Vagina (tissue), 2 donors: Measurements from ENCODE around the gene FAM81B. TPM values are rescaled to one million over a fixed set of nuclear protein-coding genes. Genes with fewer than 3 reads are reported as not detected.
"Not testable (repeated sequence)": the region's sequence is repeated elsewhere in the genome, so short reads cannot be mapped to it uniquely, and the experiment has no call there.

ENCODE experiments used
- DNase-seq, 2 donors: peaks; one replicate each; pipeline ENCODE4 v3.0.0-alpha.2; 2017; ENCODE audit errors: extremely low spot score in 2 of 2
- H3K27ac ChIP-seq: fragments of 200-600 bp; sonication (generic); one replicate; pipeline ENCODE4 v1.5.1; 2019
- H3K27me3 ChIP-seq: fragments of 200-600 bp; sonication (generic); one replicate; pipeline ENCODE4 v1.5.1; 2019
- H3K36me3 ChIP-seq, 2 donors: fragments of 200-600 bp; sonication (generic); one replicate each; pipeline ENCODE4 v1.5.1; 2017 to 2019
- H3K4me1 ChIP-seq: fragments of 200-600 bp; sonication (generic); one replicate; pipeline ENCODE4 v1.5.1; 2019
- H3K4me3 ChIP-seq, 2 donors: fragments of 200-600 bp; sonication (generic); 1 replicate in 1 of 2; 2 replicates in 1 of 2; pipeline ENCODE4 v1.5.1; 2016 to 2019
- H3K9me3 ChIP-seq: fragments of 200-600 bp; sonication (generic); one replicate; pipeline ENCODE4 v1.5.1; 2019
- POLR2A ChIP-seq, 2 donors: fragments of 450-650 bp; IDR thresholded peaks; one replicate each; pipeline ENCODE4 v1.6.1; 2017; ENCODE audit warnings: antibody characterized with exemption in 2 of 2, mild to moderate bottlenecking in 2 of 2, moderate library complexity in 2 of 2
- POLR2AphosphoS5 ChIP-seq, 2 donors: sonication (generic); formaldehyde crosslinking; IDR thresholded peaks; one replicate each; pipeline ENCODE4 v1.9.0; 2017; ENCODE audit warnings: antibody characterized with exemption in 2 of 2, mild to moderate bottlenecking in 2 of 2, low read depth in 1 of 2; ENCODE audit not compliant: insufficient read depth in 1 of 2
- intact Hi-C: fragments of 100-400 bp; cut with DNase I; formaldehyde crosslinking; loops from one replicate; pipeline ENCODE4 v1.15.1; 2023
- total RNA-seq: library from RNA; depleted of rRNA; stranded (reverse); fragments of >200 nt; gene quantifications from one replicate; pipeline ENCODE4 v1.2.3, GENCODE V29; 2016
- TF ChIP-seq, protein P1 (sequence below), 3 experiments: fragments of 450-650 bp in 2 of 3; fragments of 200-600 bp in 1 of 3; sonication (generic) in 1 of 3; IDR thresholded peaks; one replicate each; pipeline ENCODE4 v1.5.1; 2017 to 2019; ENCODE audit warnings: antibody characterized with exemption in 3 of 3, mild to moderate bottlenecking in 2 of 3, moderate library complexity in 2 of 3

FAM81B gene
- total RNA-seq, 1 donor from 2014 or later = not detected

DNA sequence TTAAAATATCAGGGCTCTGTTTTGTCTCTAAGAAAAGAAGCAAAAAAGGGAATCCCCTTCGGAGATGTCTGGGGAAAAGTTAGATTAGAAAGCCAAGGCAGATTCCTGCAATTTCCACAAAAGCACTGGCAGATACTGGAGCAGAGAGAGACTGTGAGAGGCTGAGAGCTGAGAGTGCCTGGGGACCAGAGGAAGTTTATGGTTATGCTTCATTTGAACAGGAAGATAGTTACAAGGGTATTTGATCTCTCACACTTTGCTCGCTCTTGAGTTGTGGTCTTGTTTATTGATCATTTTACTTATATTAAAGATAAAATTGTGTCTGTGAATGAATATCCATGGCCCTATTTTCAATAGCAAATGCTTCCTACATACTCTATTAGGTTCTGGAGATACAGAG lies 32.8 kb upstream of the FAM81B start:
- TF ChIP-seq POLR2AphosphoS5 (IDR thresholded peaks at IDR 0.05; ENCODE audit: insufficient read depth in 1 of 2, low read depth in 1 of 2) (no peak), POLR2A (IDR thresholded peaks at IDR 0.05) (no peak)
- TF ChIP-seq, protein P1, sequence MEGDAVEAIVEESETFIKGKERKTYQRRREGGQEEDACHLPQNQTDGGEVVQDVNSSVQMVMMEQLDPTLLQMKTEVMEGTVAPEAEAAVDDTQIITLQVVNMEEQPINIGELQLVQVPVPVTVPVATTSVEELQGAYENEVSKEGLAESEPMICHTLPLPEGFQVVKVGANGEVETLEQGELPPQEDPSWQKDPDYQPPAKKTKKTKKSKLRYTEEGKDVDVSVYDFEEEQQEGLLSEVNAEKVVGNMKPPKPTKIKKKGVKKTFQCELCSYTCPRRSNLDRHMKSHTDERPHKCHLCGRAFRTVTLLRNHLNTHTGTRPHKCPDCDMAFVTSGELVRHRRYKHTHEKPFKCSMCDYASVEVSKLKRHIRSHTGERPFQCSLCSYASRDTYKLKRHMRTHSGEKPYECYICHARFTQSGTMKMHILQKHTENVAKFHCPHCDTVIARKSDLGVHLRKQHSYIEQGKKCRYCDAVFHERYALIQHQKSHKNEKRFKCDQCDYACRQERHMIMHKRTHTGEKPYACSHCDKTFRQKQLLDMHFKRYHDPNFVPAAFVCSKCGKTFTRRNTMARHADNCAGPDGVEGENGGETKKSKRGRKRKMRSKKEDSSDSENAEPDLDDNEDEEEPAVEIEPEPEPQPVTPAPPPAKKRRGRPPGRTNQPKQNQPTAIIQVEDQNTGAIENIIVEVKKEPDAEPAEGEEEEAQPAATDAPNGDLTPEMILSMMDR (IDR thresholded peaks at IDR 0.05) = no peak
- Histone ChIP-seq H3K27ac (no peak overlapping the region), H3K36me3 (no peaks in the 10 kb centered on the region), H3K4me1 (no peaks in the 10 kb centered on the region), H3K9me3 (no peaks in the 10 kb centered on the region), H3K27me3 (no peaks in the 10 kb centered on the region), H3K4me3 (no peak overlapping the region)
- intact Hi-C loops = no loop called here
- no peak for DNase-seq

DNA sequence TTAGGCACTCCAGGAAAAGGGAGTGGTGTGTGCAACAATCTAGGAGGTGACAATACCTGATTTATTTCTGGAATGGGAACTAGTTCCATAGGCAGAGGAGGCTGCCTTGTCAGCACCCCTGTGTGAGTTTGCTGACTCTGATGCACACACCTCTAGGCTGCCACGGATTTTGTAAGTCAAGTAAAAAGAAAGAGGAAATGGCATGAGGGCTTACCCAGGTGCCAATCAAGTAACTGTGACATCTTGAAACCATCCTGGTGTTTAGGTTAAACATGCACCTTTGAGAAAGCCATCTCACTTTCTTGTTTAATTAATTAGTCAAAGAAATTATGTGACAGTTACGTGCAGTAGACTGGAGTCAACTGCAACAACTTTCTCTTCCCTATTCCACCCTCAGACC lies 32.3 kb upstream of the FAM81B start:
- no peak for TF ChIP-seq POLR2A (IDR thresholded peaks at IDR 0.05)
- TF ChIP-seq, protein P1 (IDR thresholded peaks at IDR 0.05) = no peak
- no peak for TF ChIP-seq POLR2AphosphoS5 (IDR thresholded peaks at IDR 0.05; ENCODE audit: insufficient read depth in 1 of 2, low read depth in 1 of 2)
- H3K36me3 ChIP-seq = no peaks in the 10 kb centered on the region
- no peaks in the 10 kb centered on the region for H3K4me1 ChIP-seq
- no peak overlapping the region for H3K27ac ChIP-seq
- intact Hi-C loops = no loop called here
- H3K9me3 ChIP-seq = no peaks in the 10 kb centered on the region
- H3K27me3 ChIP-seq = no peaks in the 10 kb centered on the region
- H3K4me3 ChIP-seq = no peak overlapping the region
- no peak for DNase-seq

DNA sequence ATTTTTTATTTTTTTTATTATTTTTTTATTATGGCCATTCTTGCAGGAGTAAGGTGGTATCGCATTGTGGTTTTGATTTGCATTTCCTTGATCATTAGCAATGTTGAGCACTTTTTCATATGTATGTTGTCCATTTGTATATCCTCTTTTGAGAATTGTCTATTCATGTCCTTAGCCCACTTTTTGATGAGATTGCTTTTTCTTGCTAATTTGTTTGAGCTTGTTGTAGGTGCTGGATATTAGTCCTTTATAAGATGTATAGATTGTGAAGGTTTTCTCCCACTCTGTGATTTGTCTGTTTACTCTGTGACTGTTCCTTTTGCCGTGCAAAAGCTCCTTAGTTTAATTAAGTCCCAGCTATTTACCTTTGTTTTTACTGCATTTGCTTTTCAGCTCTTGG lies 30.5 kb upstream of the FAM81B start:
- H3K27ac ChIP-seq, H3K9me3 ChIP-seq, intact Hi-C loops, H3K4me3 ChIP-seq, H3K27me3 ChIP-seq, H3K4me1 ChIP-seq, DNase-seq, H3K36me3 ChIP-seq: not testable (repeated sequence)

DNA sequence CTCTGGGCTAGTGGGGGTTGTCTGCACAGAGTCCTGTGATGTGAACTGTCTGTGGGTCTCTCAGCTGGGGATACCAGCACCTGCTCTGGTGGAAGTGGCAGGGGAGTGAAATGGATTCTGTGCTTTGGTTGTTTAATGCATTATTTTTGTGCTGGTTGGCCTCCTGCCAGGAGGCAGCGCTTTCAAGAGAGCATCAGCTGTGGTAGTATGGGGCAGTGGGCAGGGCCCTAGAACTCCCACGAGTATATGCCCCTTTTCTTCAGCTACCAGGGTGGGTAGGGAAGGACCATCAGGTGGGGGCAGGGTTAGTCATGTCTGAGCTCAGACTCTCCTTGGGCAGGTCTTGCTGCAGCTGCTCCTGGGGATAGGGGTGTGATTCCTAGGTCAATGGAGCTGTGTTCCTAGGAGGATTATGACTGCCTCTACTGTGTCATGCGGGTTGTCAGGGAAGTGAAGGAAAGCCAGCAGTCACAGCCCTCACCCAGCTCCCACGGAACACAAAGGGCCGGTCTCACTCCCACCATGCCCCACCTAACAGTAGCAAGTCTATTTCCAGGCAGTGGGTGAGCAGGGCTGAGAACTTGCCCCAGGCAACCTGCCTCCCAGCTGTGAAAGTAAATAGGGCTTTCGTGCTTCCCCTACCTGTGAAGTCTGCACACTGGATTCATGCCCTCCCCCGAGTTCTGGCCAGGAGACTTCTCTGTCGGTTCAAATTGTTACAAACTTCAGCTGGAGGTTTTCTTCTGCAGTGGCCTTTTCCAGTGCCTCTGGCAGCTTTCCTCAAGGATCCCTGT lies 25.7 kb upstream of the FAM81B start:
- Histone ChIP-seq H3K4me3 (no peak overlapping the region), H3K4me1 (no peaks in the 10 kb centered on the region), H3K9me3 (no peaks in the 10 kb centered on the region), H3K36me3 (no peaks in the 10 kb centered on the region), H3K27me3 (no peaks in the 10 kb centered on the region), H3K27ac (no peak overlapping the region)
- TF ChIP-seq POLR2AphosphoS5 (IDR thresholded peaks at IDR 0.05; ENCODE audit: insufficient read depth in 1 of 2, low read depth in 1 of 2) (no peak), POLR2A (IDR thresholded peaks at IDR 0.05) (no peak)
- TF ChIP-seq, protein P1 (IDR thresholded peaks at IDR 0.05) = no peak
- DNase-seq = no peak
- intact Hi-C loops = no loop called here

DNA sequence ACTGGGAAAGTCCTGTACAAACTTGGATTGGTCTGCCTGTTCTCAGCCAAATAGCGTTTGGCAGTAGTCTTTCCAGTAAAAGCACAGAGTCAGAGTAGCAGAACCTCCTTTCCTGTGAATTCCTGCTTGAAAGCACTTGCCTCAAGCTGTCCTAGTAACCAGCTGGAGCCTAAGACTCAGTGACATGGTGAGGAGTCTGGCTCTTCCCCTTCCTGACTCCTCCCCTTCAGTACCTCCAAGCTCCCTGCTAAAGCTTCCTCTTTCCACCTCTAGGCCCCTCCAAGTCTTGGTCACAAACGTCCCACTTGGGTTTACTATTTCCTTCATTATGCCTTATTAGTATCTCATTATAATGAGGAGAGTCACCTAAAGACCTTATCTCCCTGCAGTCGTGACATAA lies 21.4 kb upstream of the FAM81B start:
- H3K27me3 ChIP-seq = no peaks in the 10 kb centered on the region
- no peaks in the 10 kb centered on the region for H3K4me1 ChIP-seq
- H3K9me3 ChIP-seq = no peaks in the 10 kb centered on the region
- intact Hi-C loops = no loop called here
- no peak overlapping the region for H3K27ac ChIP-seq
- no peak for DNase-seq
- H3K36me3 ChIP-seq = no peaks in the 10 kb centered on the region
- no peak overlapping the region for H3K4me3 ChIP-seq
- TF ChIP-seq POLR2AphosphoS5 (IDR thresholded peaks at IDR 0.05; ENCODE audit: insufficient read depth in 1 of 2, low read depth in 1 of 2) (no peak), POLR2A (IDR thresholded peaks at IDR 0.05) (no peak)
- TF ChIP-seq, protein P1 (IDR thresholded peaks at IDR 0.05) = no peak
